Dedifferentiated amniotic fluid mesenchymal stem cell (primary cell): ENCODE results near the gene SNRNP48.

Source experiments
- DNase-seq: peaks from one replicate; pipeline ENCODE4 v3.0.0-alpha.2; 2016; ENCODE audit errors: extremely low spot score

SNRNP48 gene

GRCh38 chr6:7559196-7559595, 30.8 kb upstream of the SNRNP48 start:
- DNase-seq = no peak

GRCh38 chr6:7559651-7560385, 30.2 kb upstream of the SNRNP48 start:
- DNase-seq = no peak

- DNase-seq = no peak
Observed at GRCh38 chr6:7561153-7561964, 28.6 kb upstream of the SNRNP48 start.

GRCh38 chr6:7562769-7563168, 27.2 kb upstream of the SNRNP48 start:
- no peak for DNase-seq

GRCh38 chr6:7566107-7566506, 23.9 kb upstream of the SNRNP48 start:
- DNase-seq = no peak

GRCh38 chr6:7566617-7567173, 23.3 kb upstream of the SNRNP48 start:
- DNase-seq = no peak

- DNase-seq = peak; percentile 95
Observed at GRCh38 chr6:7568021-7568420, 22.0 kb upstream of the SNRNP48 start.

- no peak for DNase-seq
Observed at GRCh38 chr6:7569082-7569481, 20.9 kb upstream of the SNRNP48 start.

- DNase-seq = no peak
Observed at GRCh38 chr6:7572213-7572943, 17.6 kb upstream of the SNRNP48 start.

GRCh38 chr6:7574500-7574899, 15.5 kb upstream of the SNRNP48 start:
- DNase-seq = no peak

GRCh38 chr6:7578516-7578915, 11.5 kb upstream of the SNRNP48 start:
- no peak for DNase-seq

GRCh38 chr6:7578931-7579330, 11.1 kb upstream of the SNRNP48 start:
- DNase-seq = peak; percentile 43

- DNase-seq = no peak
Observed at GRCh38 chr6:7579851-7580250, 10.1 kb upstream of the SNRNP48 start.

GRCh38 chr6:7580537-7580926, 9.5 kb upstream of the SNRNP48 start:
- no peak for DNase-seq

- DNase-seq = no peak
Observed at GRCh38 chr6:7580927-7581618, 8.9 kb upstream of the SNRNP48 start.

GRCh38 chr6:7585287-7585930, 4.6 kb upstream of the SNRNP48 start:
- DNase-seq = no peak

GRCh38 chr6:7587631-7588100, 2.3 kb upstream of the SNRNP48 start:
- no peak for DNase-seq

GRCh38 chr6:7588506-7588905, 1.5 kb upstream of the SNRNP48 start:
- no peak for DNase-seq

- DNase-seq = no peak
Observed at GRCh38 chr6:7589221-7589620, 777 bp upstream of the SNRNP48 start.

GRCh38 chr6:7590918-7591302, 912 bp downstream of the SNRNP48 start:
- DNase-seq = no peak

GRCh38 chr6:7591770-7592169, 1.8 kb downstream of the SNRNP48 start:
- no peak for DNase-seq
